ENCODE results near the gene EIF4E2.

EIF4E2 gene

GRCh38 chr2:232577841-232578240, 27.4 kb downstream of the EIF4E2 start:
- no peaks in the 10 kb centered on the region for H3K27me3 Mint-ChIP-seq
- peaks cover 20% of the 10 kb centered on the region for H3K4me1 Mint-ChIP-seq
- DNase-seq: no peak
- no peak overlapping the region for H3K27ac Mint-ChIP-seq
- CTCF ChIA-PET: no interaction called here
- H3K4me3 Mint-ChIP-seq: no peak overlapping the region
- H3K9me3 Mint-ChIP-seq: no peaks in the 10 kb centered on the region
- H3K36me3 Mint-ChIP-seq: peaks cover 39% of the 10 kb centered on the region

GRCh38 chr2:232578626-232579025, 28.1 kb downstream of the EIF4E2 start:
- no peaks in the 10 kb centered on the region for H3K9me3 Mint-ChIP-seq
- peaks cover 20% of the 10 kb centered on the region for H3K4me1 Mint-ChIP-seq
- no peak overlapping the region for H3K27ac Mint-ChIP-seq
- no peaks in the 10 kb centered on the region for H3K27me3 Mint-ChIP-seq
- CTCF ChIA-PET: interaction anchor here (0.9 kb wide), 1 partner anchor 11 kb away, joined by 4 read pairs; no protein-coding TSS in a partner anchor
- no peak for DNase-seq
- H3K36me3 Mint-ChIP-seq: peaks cover 42% of the 10 kb centered on the region
- H3K4me3 Mint-ChIP-seq: no peak overlapping the region

- peaks cover 20% of the 10 kb centered on the region for H3K4me1 Mint-ChIP-seq
- H3K4me3 Mint-ChIP-seq: no peak overlapping the region
- CTCF ChIA-PET: interaction anchor here (1.3 kb wide), 1 partner anchor 53 kb away, joined by 3 read pairs; the partner anchor contains the start of gene EFHD1
- no peaks in the 10 kb centered on the region for H3K27me3 Mint-ChIP-seq
- peaks cover 34% of the 10 kb centered on the region for H3K36me3 Mint-ChIP-seq
- H3K9me3 Mint-ChIP-seq: no peaks in the 10 kb centered on the region
- H3K27ac Mint-ChIP-seq: no peak overlapping the region
- no peak for DNase-seq
These were observed 30.1 kb downstream of the EIF4E2 start for GRCh38 chr2:232580648-232580981.

GRCh38 chr2:232581725-232582124, 31.2 kb downstream of the EIF4E2 start:
- Mint-ChIP-seq H3K9me3 (no peaks in the 10 kb centered on the region), H3K27me3 (no peaks in the 10 kb centered on the region), H3K4me1 (peaks cover 20% of the 10 kb centered on the region), H3K36me3 (peaks cover 29% of the 10 kb centered on the region), H3K27ac (no peak overlapping the region), H3K4me3 (no peak overlapping the region)
- no peak for DNase-seq
- CTCF ChIA-PET: interaction anchor here (1.1 kb wide), 1 partner anchor 9 kb away, joined by 3 read pairs; no protein-coding TSS in a partner anchor

- CTCF ChIA-PET: no interaction called here
- Mint-ChIP-seq H3K9me3 (no peaks in the 10 kb centered on the region), H3K4me1 (peaks cover 20% of the 10 kb centered on the region), H3K27ac (no peak overlapping the region), H3K27me3 (no peaks in the 10 kb centered on the region), H3K36me3 (peaks cover 26% of the 10 kb centered on the region), H3K4me3 (no peak overlapping the region)
- no peak for DNase-seq
These were observed 33.7 kb downstream of the EIF4E2 start for GRCh38 chr2:232584238-232584637.

GRCh38 chr2:232586943-232587505, 36.5 kb downstream of the EIF4E2 start:
- no peak for DNase-seq
- Mint-ChIP-seq H3K27ac (no peak overlapping the region), H3K36me3 (peaks cover 13% of the 10 kb centered on the region), H3K4me1 (no peaks in the 10 kb centered on the region), H3K4me3 (no peak overlapping the region), H3K9me3 (no peaks in the 10 kb centered on the region), H3K27me3 (no peaks in the 10 kb centered on the region)
- CTCF ChIA-PET: interaction anchor here (0.6 kb wide), 1 partner anchor 63 kb away, joined by 3 read pairs; no protein-coding TSS in a partner anchor

GRCh38 chr2:232587512-232587911, 37.0 kb downstream of the EIF4E2 start:
- no peak for DNase-seq
- Mint-ChIP-seq H3K9me3 (no peaks in the 10 kb centered on the region), H3K4me3 (no peak overlapping the region), H3K27ac (no peak overlapping the region), H3K4me1 (no peaks in the 10 kb centered on the region), H3K27me3 (no peaks in the 10 kb centered on the region), H3K36me3 (peaks cover 10% of the 10 kb centered on the region)
- CTCF ChIA-PET: no interaction called here

GRCh38 chr2:232588031-232588430, 37.5 kb downstream of the EIF4E2 start:
- Mint-ChIP-seq H3K4me1 (peaks cover 3% of the 10 kb centered on the region), H3K9me3 (no peaks in the 10 kb centered on the region), H3K4me3 (no peak overlapping the region), H3K36me3 (peaks cover 7% of the 10 kb centered on the region), H3K27me3 (no peaks in the 10 kb centered on the region), H3K27ac (no peak overlapping the region)
- CTCF ChIA-PET: no interaction called here
- no peak for DNase-seq

- CTCF ChIA-PET: no interaction called here
- Mint-ChIP-seq H3K9me3 (no peaks in the 10 kb centered on the region), H3K27ac (no peak overlapping the region), H3K27me3 (no peaks in the 10 kb centered on the region), H3K4me1 (peaks cover 5% of the 10 kb centered on the region), H3K4me3 (no peak overlapping the region), H3K36me3 (peaks cover 3% of the 10 kb centered on the region)
- no peak for DNase-seq
These were observed 38.4 kb downstream of the EIF4E2 start for GRCh38 chr2:232588680-232589585.

- Mint-ChIP-seq H3K4me1 (peaks cover 5% of the 10 kb centered on the region), H3K4me3 (no peak overlapping the region), H3K27ac (no peak overlapping the region), H3K27me3 (no peaks in the 10 kb centered on the region), H3K9me3 (no peaks in the 10 kb centered on the region), H3K36me3 (no peaks in the 10 kb centered on the region)
- no peak for DNase-seq
- CTCF ChIA-PET: interaction anchor here (1.4 kb wide), 1 partner anchor 13 kb away, joined by 3 read pairs; no protein-coding TSS in a partner anchor
These were observed 42.4 kb downstream of the EIF4E2 start for GRCh38 chr2:232592772-232593395.

- CTCF ChIA-PET: interaction anchor here (1.0 to 1.4 kb wide), 3 partner anchors 12 to 461 kb away, joined by 3 read pairs; no protein-coding TSS in a partner anchor
- Mint-ChIP-seq H3K27me3 (no peaks in the 10 kb centered on the region), H3K9me3 (no peaks in the 10 kb centered on the region), H3K4me3 (no peak overlapping the region), H3K4me1 (peaks cover 5% of the 10 kb centered on the region), H3K27ac (no peak overlapping the region), H3K36me3 (no peaks in the 10 kb centered on the region)
- DNase-seq: no peak
These were observed 43.5 kb downstream of the EIF4E2 start for GRCh38 chr2:232593982-232594381.

- CTCF ChIA-PET: no interaction called here
- H3K27ac Mint-ChIP-seq: no peak overlapping the region
These were observed 47.0 kb downstream of the EIF4E2 start for GRCh38 chr2:232597362-232598079.

GRCh38 chr2:232598293-232598692, 47.8 kb downstream of the EIF4E2 start:
- no peak overlapping the region for H3K4me3 Mint-ChIP-seq
- H3K4me1 Mint-ChIP-seq: no peaks in the 10 kb centered on the region
- peaks cover 4% of the 10 kb centered on the region for H3K27me3 Mint-ChIP-seq
- CTCF ChIA-PET: no interaction called here
- no peaks in the 10 kb centered on the region for H3K36me3 Mint-ChIP-seq
- no peak overlapping the region for H3K27ac Mint-ChIP-seq
- H3K9me3 Mint-ChIP-seq: no peaks in the 10 kb centered on the region
- no peak for DNase-seq

More at GRCh38 chr2:232597362-232598079, 47.0 kb downstream of the EIF4E2 start:
- H3K4me3 Mint-ChIP-seq: no peak overlapping the region
- H3K4me1 Mint-ChIP-seq: peaks cover 5% of the 10 kb centered on the region
- H3K27me3 Mint-ChIP-seq: no peaks in the 10 kb centered on the region
- H3K36me3 Mint-ChIP-seq: no peaks in the 10 kb centered on the region
- no peaks in the 10 kb centered on the region for H3K9me3 Mint-ChIP-seq
- no peak for DNase-seq
